Measurements from ENCODE around the gene GOLPH3.

DNA sequence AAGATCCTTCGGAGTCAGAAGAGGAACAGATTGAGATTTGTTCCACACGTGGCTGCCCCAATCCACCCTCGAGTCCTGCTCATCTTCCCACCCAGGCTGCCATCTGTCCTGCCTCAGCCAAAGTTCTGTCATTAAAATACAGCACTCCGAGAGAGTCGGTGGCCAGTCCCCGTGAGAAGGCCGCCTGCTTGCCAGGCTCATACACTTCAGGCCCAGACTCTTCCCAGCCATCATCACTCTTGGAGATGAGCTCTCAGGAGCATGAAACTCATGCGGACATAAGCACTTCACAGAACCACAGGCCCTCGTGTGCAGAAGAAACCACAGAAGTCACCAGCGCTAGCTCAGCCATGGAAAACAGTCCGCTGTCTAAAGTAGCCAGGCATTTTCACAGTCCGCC, 85.9 kb downstream of the GOLPH3 start:
- no peak for TF ChIP-seq EZH2 (IDR thresholded peaks at IDR 0.05; ENCODE audit: low read depth, unreplicated experiment)
- TF ChIP-seq EZH2phosphoT487 (IDR thresholded peaks at IDR 0.05; ENCODE audit: unreplicated experiment): no peak
- no peak for TF ChIP-seq ZNF331 (CRISPR knock-in tag; IDR thresholded peaks at IDR 0.05; ENCODE audit: low read depth)
- no peak for TF ChIP-seq POLR2AphosphoS5 (IDR thresholded peaks at IDR 0.05; ENCODE audit: low read depth)
- TF ChIP-seq, protein P1, sequence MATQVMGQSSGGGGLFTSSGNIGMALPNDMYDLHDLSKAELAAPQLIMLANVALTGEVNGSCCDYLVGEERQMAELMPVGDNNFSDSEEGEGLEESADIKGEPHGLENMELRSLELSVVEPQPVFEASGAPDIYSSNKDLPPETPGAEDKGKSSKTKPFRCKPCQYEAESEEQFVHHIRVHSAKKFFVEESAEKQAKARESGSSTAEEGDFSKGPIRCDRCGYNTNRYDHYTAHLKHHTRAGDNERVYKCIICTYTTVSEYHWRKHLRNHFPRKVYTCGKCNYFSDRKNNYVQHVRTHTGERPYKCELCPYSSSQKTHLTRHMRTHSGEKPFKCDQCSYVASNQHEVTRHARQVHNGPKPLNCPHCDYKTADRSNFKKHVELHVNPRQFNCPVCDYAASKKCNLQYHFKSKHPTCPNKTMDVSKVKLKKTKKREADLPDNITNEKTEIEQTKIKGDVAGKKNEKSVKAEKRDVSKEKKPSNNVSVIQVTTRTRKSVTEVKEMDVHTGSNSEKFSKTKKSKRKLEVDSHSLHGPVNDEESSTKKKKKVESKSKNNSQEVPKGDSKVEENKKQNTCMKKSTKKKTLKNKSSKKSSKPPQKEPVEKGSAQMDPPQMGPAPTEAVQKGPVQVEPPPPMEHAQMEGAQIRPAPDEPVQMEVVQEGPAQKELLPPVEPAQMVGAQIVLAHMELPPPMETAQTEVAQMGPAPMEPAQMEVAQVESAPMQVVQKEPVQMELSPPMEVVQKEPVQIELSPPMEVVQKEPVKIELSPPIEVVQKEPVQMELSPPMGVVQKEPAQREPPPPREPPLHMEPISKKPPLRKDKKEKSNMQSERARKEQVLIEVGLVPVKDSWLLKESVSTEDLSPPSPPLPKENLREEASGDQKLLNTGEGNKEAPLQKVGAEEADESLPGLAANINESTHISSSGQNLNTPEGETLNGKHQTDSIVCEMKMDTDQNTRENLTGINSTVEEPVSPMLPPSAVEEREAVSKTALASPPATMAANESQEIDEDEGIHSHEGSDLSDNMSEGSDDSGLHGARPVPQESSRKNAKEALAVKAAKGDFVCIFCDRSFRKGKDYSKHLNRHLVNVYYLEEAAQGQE (IDR thresholded peaks at IDR 0.05; ENCODE audit: unreplicated experiment): no peak
- TF ChIP-seq JUNB (IDR thresholded peaks at IDR 0.05; ENCODE audit: unreplicated experiment): no peak
- TF ChIP-seq, protein P2, sequence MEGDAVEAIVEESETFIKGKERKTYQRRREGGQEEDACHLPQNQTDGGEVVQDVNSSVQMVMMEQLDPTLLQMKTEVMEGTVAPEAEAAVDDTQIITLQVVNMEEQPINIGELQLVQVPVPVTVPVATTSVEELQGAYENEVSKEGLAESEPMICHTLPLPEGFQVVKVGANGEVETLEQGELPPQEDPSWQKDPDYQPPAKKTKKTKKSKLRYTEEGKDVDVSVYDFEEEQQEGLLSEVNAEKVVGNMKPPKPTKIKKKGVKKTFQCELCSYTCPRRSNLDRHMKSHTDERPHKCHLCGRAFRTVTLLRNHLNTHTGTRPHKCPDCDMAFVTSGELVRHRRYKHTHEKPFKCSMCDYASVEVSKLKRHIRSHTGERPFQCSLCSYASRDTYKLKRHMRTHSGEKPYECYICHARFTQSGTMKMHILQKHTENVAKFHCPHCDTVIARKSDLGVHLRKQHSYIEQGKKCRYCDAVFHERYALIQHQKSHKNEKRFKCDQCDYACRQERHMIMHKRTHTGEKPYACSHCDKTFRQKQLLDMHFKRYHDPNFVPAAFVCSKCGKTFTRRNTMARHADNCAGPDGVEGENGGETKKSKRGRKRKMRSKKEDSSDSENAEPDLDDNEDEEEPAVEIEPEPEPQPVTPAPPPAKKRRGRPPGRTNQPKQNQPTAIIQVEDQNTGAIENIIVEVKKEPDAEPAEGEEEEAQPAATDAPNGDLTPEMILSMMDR (conservative IDR thresholded peaks at IDR 0.05; ENCODE audit: low read depth in 2 of 2): no peak
- no peak for TF ChIP-seq NANOG (IDR thresholded peaks at IDR 0.05; ENCODE audit: borderline replicate concordance)
- TF ChIP-seq, protein P3, sequence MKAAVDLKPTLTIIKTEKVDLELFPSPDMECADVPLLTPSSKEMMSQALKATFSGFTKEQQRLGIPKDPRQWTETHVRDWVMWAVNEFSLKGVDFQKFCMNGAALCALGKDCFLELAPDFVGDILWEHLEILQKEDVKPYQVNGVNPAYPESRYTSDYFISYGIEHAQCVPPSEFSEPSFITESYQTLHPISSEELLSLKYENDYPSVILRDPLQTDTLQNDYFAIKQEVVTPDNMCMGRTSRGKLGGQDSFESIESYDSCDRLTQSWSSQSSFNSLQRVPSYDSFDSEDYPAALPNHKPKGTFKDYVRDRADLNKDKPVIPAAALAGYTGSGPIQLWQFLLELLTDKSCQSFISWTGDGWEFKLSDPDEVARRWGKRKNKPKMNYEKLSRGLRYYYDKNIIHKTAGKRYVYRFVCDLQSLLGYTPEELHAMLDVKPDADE (IDR thresholded peaks at IDR 0.05): no peak
- TF ChIP-seq CREB1 (CRISPR knock-in tag; IDR thresholded peaks at IDR 0.05; ENCODE audit: low read depth): no peak
- no peak for TF ChIP-seq STAT1 (IDR thresholded peaks at IDR 0.05; ENCODE audit: unreplicated experiment)
- no peak for TF ChIP-seq ZNF114 (CRISPR knock-in tag; IDR thresholded peaks at IDR 0.05)

Measured in GM23338 (cell line).